ENCODE measurements around the gene KREMEN1. TPM values are rescaled to one million over a fixed set of nuclear protein-coding genes. Genes with fewer than 3 reads are reported as not detected.

Gene KREMEN1
- total RNA-seq, 1 donor from 2014 or later: 5.8 TPM

- Histone ChIP-seq H3K36me3 (ENCODE audit: control insufficient read depth, insufficient read depth, low read length) (no peaks in the 10 kb centered on the region), H3K27me3 (ENCODE audit: control insufficient read depth, insufficient read depth, low read length) (no peaks in the 10 kb centered on the region), H3K4me3 (ENCODE audit: low read depth, low read length) (no peak within 1 kb of the TSS)
- no peak for TF ChIP-seq CTCF (IDR thresholded peaks at IDR 0.05; ENCODE audit: insufficient read depth, low read length, severe bottlenecking)
- FAIRE-seq (no peak), DNase-seq (ENCODE audit: low read depth) (no peak)
These were observed 11.1 kb upstream of the KREMEN1 start, which contains the start of gene C22orf31 for GRCh38 chr22:29061773-29062172. Gene C22orf31 (minus strand): TSS chr22:29061831. CDS start chr22:29061792, 39 bp downstream.

GRCh38 chr22:29062286-29062821 lies 10.5 kb upstream of the KREMEN1 start:
- H3K27me3 ChIP-seq (ENCODE audit: control insufficient read depth, insufficient read depth, low read length): no peaks in the 10 kb centered on the region
- DNase-seq (ENCODE audit: low read depth) (no peak), FAIRE-seq (no peak)
- TF ChIP-seq CTCF (IDR thresholded peaks at IDR 0.05; ENCODE audit: insufficient read depth, low read length, severe bottlenecking): no peak
- no peak overlapping the region for H3K4me3 ChIP-seq (ENCODE audit: low read depth, low read length)
- no peaks in the 10 kb centered on the region for H3K36me3 ChIP-seq (ENCODE audit: control insufficient read depth, insufficient read depth, low read length)

- Histone ChIP-seq H3K36me3 (ENCODE audit: control insufficient read depth, insufficient read depth, low read length) (no peaks in the 10 kb centered on the region), H3K27me3 (ENCODE audit: control insufficient read depth, insufficient read depth, low read length) (no peaks in the 10 kb centered on the region), H3K4me3 (ENCODE audit: low read depth, low read length) (no peak overlapping the region)
- FAIRE-seq (no peak), DNase-seq (ENCODE audit: low read depth) (no peak)
- TF ChIP-seq CTCF (IDR thresholded peaks at IDR 0.05; ENCODE audit: insufficient read depth, low read length, severe bottlenecking): no peak
These were observed 7.2 kb upstream of the KREMEN1 start for GRCh38 chr22:29065468-29066190.

GRCh38 chr22:29069463-29069862 lies 3.4 kb upstream of the KREMEN1 start:
- DNase-seq (ENCODE audit: low read depth) (no peak), FAIRE-seq (no peak)
- Histone ChIP-seq H3K36me3 (ENCODE audit: control insufficient read depth, insufficient read depth, low read length) (no peaks in the 10 kb centered on the region), H3K27me3 (ENCODE audit: control insufficient read depth, insufficient read depth, low read length) (no peaks in the 10 kb centered on the region), H3K4me3 (ENCODE audit: low read depth, low read length) (no peak overlapping the region)
- no peak for TF ChIP-seq CTCF (IDR thresholded peaks at IDR 0.05; ENCODE audit: insufficient read depth, low read length, severe bottlenecking)

GRCh38 chr22:29070490-29070889 lies 2.3 kb upstream of the KREMEN1 start:
- no peak for TF ChIP-seq CTCF (IDR thresholded peaks at IDR 0.05; ENCODE audit: insufficient read depth, low read length, severe bottlenecking)
- H3K27me3 ChIP-seq (ENCODE audit: control insufficient read depth, insufficient read depth, low read length): no peaks in the 10 kb centered on the region
- H3K36me3 ChIP-seq (ENCODE audit: control insufficient read depth, insufficient read depth, low read length): no peaks in the 10 kb centered on the region
- H3K4me3 ChIP-seq (ENCODE audit: low read depth, low read length): no peak overlapping the region
- DNase-seq (ENCODE audit: low read depth): no peak
- FAIRE-seq: no peak

Data from bronchial epithelial cell (primary cell).